ENCODE results near the gene PPFIA2.

DNA sequence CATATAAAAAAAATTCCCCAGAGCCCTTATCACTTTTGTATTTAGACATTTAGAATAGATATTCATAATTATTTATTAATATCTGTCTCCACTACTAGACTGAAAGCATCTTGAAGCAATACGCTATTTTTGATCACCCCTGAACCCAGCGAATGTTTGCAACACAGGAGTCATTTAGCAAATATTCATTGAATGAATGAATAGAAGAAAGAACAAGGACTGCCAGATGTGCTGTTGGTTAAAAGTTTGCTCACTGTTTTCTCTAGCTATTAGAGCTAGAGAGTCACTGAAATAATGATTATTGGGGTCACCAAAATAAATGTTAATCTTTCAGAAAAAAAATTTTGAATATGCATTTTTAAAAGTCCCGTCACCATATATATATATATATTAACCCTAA, 506.9 kb downstream of the PPFIA2 start:
- no peak for TF ChIP-seq ZNF8 (CRISPR knock-in tag; IDR thresholded peaks at IDR 0.05)
- no peak for TF ChIP-seq BACH2 (CRISPR knock-in tag; IDR thresholded peaks at IDR 0.05; ENCODE audit: borderline replicate concordance)
- TF ChIP-seq ZNF70 (CRISPR knock-in tag; IDR thresholded peaks at IDR 0.05) = no peak
